WTC11 (cell line): ENCODE measurements around the gene TXNDC15. TPM values are rescaled to one million over a fixed set of nuclear protein-coding genes. Genes with fewer than 3 reads are reported as not detected.

Experiments
- ATAC-seq: fragments of 200-7000 bp; cut with Tn5 transposase; 2 replicates; pipeline ENCODE4 v1.10.0; 2021; ENCODE audit warnings: mild to moderate bottlenecking, moderate library complexity
- CTCF ChIA-PET: fragments of 300-600 bp; sonication (Branson Sonifier 250); formaldehyde crosslinking; loops from one replicate; lab custom pipeline; 2021; ENCODE audit warnings: antibody characterized with exemption; lab: Charles Lee
- POLR2A ChIA-PET: fragments of 350-600 bp; sonication (Branson Sonifier 250); formaldehyde crosslinking; loops from one replicate; lab custom pipeline; 2021; ENCODE audit warnings: antibody characterized with exemption; lab: Charles Lee
- DNase-seq: peaks from one replicate; pipeline ENCODE4 v3.0.0; 2021; ENCODE audit warnings: low spot score
- H3K27ac Mint-ChIP-seq: 2 replicates; pipeline ENCODE4 v1.8.0; 2021; ENCODE audit warnings: mixed read lengths
- H3K27me3 Mint-ChIP-seq: 2 replicates; pipeline ENCODE4 v1.8.0; 2021; ENCODE audit warnings: low read depth, mild to moderate bottlenecking, moderate library complexity, mixed read lengths
- H3K36me3 Mint-ChIP-seq: 2 replicates; pipeline ENCODE4 v1.8.0; 2021; ENCODE audit warnings: mixed read lengths
- H3K4me1 Mint-ChIP-seq: 2 replicates; pipeline ENCODE4 v1.8.0; 2022; ENCODE audit warnings: mixed read lengths
- H3K4me3 Mint-ChIP-seq: 2 replicates; pipeline ENCODE4 v1.8.0; 2021; ENCODE audit warnings: mild to moderate bottlenecking, moderate library complexity, mixed read lengths
- H3K9me3 Mint-ChIP-seq: 2 replicates; pipeline ENCODE4 v1.8.0; 2021; ENCODE audit warnings: mixed read lengths
- CREB1 ChIP-seq: sonication (generic); formaldehyde crosslinking; IDR thresholded peaks from 2 replicates; pipeline ENCODE4 v1.8.0; 2023; ENCODE audit warnings: mild to moderate bottlenecking, missing genetic modification reagents
- FOXP1 ChIP-seq: sonication (generic); formaldehyde crosslinking; IDR thresholded peaks from 2 replicates; pipeline ENCODE4 v1.8.0; 2022; ENCODE audit warnings: missing genetic modification reagents, mild to moderate bottlenecking, moderate library complexity, borderline replicate concordance
- HMGA2 ChIP-seq: fragments of 250-450 bp; sonication (Bioruptor Pico); IDR thresholded peaks from 2 replicates; pipeline ENCODE4 v1.4.0; 2021; ENCODE audit warnings: mild to moderate bottlenecking, moderate library complexity
- KAT7 ChIP-seq: sonication (generic); formaldehyde crosslinking; IDR thresholded peaks from 2 replicates; pipeline ENCODE4 v1.8.1; 2023; ENCODE audit warnings: missing genetic modification reagents, mild to moderate bottlenecking, borderline replicate concordance
- NFE2L1 ChIP-seq: sonication (generic); formaldehyde crosslinking; IDR thresholded peaks from 2 replicates; pipeline ENCODE4 v1.8.1; 2023; ENCODE audit warnings: missing genetic modification reagents
- RELA ChIP-seq: sonication (generic); formaldehyde crosslinking; IDR thresholded peaks from 2 replicates; pipeline ENCODE4 v1.8.1; 2022; ENCODE audit warnings: missing genetic modification reagents, mild to moderate bottlenecking, borderline replicate concordance
- ZNF219 ChIP-seq: sonication (generic); formaldehyde crosslinking; IDR thresholded peaks from 2 replicates; pipeline ENCODE4 v1.8.0; 2023; ENCODE audit warnings: missing genetic modification reagents, mild to moderate bottlenecking, borderline replicate concordance
- ZNF317 ChIP-seq: sonication (generic); formaldehyde crosslinking; IDR thresholded peaks from 2 replicates; pipeline ENCODE4 v1.8.1; 2023; ENCODE audit warnings: low read depth, mild to moderate bottlenecking, moderate library complexity, missing genetic modification reagents, borderline replicate concordance
- ZNF396 ChIP-seq: fragments of 250-450 bp; sonication (Bioruptor Pico); IDR thresholded peaks from 2 replicates; pipeline ENCODE4 v1.8.0; 2021; ENCODE audit warnings: mild to moderate bottlenecking, moderate library complexity, borderline replicate concordance
- ZNF423 ChIP-seq: fragments of 250-450 bp; sonication (Bioruptor Pico); IDR thresholded peaks from 2 replicates; pipeline ENCODE4 v2.1.2; 2022; ENCODE audit warnings: mild to moderate bottlenecking, moderate library complexity
- total RNA-seq: library from RNA; stranded (reverse); gene quantifications from 3 replicates; pipeline ENCODE4 v1.2.3, GENCODE V29; 2021
- TF ChIP-seq, protein P1 (sequence below): sonication (generic); formaldehyde crosslinking; IDR thresholded peaks from 2 replicates; pipeline ENCODE4 v1.8.0; 2022; ENCODE audit warnings: missing genetic modification reagents
- TF ChIP-seq, protein P2 (sequence below): fragments of 250-450 bp; sonication (Bioruptor Pico); IDR thresholded peaks from 2 replicates; pipeline ENCODE4 v1.9.0; 2021; ENCODE audit warnings: mild to moderate bottlenecking, borderline replicate concordance
- TF ChIP-seq, protein P3 (sequence below): sonication (generic); formaldehyde crosslinking; IDR thresholded peaks from 2 replicates; pipeline ENCODE4 v1.8.1; 2022; ENCODE audit warnings: mild to moderate bottlenecking, missing genetic modification reagents, moderate library complexity, borderline replicate concordance
- TF ChIP-seq, protein P4 (sequence below): fragments of 250-450 bp; sonication (Bioruptor Pico); conservative IDR thresholded peaks from 2 replicates; pipeline ENCODE4 v1.9.0; 2021; ENCODE audit warnings: mild to moderate bottlenecking
- TF ChIP-seq, protein P5 (sequence below): sonication (generic); formaldehyde crosslinking; IDR thresholded peaks from 2 replicates; pipeline ENCODE4 v1.8.1; 2023; ENCODE audit warnings: mild to moderate bottlenecking, moderate library complexity, missing genetic modification reagents
- TF ChIP-seq, protein P6 (sequence below): fragments of 250-450 bp; sonication (Bioruptor Pico); IDR thresholded peaks from 2 replicates; pipeline ENCODE4 v1.9.0; 2021; ENCODE audit warnings: mild to moderate bottlenecking
- TF ChIP-seq, protein P7 (sequence below): sonication (generic); formaldehyde crosslinking; IDR thresholded peaks from 2 replicates; pipeline ENCODE4 v1.8.0; 2022; ENCODE audit warnings: mild to moderate bottlenecking, missing genetic modification reagents

Gene TXNDC15
- total RNA-seq, 1 experiment from 2014 or later, result 26.1 TPM

DNA sequence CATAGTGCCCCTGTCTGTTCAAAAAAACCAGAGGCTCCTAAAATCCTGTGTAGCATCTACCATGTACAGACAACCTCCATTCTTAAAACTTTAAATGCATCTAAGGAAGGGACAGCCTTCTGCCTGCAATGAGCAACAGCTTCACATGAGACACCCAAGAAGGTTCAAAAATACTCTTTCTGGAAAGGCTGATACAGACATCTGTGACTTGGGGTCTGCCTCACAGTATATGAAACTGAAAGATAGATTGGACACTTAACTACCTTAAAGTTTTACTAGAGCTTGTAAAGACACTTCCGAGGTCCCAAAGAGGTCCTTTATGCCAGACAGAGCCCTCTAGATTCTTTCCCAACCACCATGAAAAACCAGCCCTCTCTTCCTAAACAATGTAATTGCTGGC is 65.3 kb downstream of the TXNDC15 start (continued):
- TF ChIP-seq FOXP1 (CRISPR knock-in tag) (no peak), CREB1 (CRISPR knock-in tag) (no peak)
- TF ChIP-seq, protein P1, sequence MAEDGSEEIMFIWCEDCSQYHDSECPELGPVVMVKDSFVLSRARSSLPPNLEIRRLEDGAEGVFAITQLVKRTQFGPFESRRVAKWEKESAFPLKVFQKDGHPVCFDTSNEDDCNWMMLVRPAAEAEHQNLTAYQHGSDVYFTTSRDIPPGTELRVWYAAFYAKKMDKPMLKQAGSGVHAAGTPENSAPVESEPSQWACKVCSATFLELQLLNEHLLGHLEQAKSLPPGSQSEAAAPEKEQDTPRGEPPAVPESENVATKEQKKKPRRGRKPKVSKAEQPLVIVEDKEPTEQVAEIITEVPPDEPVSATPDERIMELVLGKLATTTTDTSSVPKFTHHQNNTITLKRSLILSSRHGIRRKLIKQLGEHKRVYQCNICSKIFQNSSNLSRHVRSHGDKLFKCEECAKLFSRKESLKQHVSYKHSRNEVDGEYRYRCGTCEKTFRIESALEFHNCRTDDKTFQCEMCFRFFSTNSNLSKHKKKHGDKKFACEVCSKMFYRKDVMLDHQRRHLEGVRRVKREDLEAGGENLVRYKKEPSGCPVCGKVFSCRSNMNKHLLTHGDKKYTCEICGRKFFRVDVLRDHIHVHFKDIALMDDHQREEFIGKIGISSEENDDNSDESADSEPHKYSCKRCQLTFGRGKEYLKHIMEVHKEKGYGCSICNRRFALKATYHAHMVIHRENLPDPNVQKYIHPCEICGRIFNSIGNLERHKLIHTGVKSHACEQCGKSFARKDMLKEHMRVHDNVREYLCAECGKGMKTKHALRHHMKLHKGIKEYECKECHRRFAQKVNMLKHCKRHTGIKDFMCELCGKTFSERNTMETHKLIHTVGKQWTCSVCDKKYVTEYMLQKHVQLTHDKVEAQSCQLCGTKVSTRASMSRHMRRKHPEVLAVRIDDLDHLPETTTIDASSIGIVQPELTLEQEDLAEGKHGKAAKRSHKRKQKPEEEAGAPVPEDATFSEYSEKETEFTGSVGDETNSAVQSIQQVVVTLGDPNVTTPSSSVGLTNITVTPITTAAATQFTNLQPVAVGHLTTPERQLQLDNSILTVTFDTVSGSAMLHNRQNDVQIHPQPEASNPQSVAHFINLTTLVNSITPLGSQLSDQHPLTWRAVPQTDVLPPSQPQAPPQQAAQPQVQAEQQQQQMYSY (CRISPR knock-in tag), result no peak
- TF ChIP-seq, protein P2, sequence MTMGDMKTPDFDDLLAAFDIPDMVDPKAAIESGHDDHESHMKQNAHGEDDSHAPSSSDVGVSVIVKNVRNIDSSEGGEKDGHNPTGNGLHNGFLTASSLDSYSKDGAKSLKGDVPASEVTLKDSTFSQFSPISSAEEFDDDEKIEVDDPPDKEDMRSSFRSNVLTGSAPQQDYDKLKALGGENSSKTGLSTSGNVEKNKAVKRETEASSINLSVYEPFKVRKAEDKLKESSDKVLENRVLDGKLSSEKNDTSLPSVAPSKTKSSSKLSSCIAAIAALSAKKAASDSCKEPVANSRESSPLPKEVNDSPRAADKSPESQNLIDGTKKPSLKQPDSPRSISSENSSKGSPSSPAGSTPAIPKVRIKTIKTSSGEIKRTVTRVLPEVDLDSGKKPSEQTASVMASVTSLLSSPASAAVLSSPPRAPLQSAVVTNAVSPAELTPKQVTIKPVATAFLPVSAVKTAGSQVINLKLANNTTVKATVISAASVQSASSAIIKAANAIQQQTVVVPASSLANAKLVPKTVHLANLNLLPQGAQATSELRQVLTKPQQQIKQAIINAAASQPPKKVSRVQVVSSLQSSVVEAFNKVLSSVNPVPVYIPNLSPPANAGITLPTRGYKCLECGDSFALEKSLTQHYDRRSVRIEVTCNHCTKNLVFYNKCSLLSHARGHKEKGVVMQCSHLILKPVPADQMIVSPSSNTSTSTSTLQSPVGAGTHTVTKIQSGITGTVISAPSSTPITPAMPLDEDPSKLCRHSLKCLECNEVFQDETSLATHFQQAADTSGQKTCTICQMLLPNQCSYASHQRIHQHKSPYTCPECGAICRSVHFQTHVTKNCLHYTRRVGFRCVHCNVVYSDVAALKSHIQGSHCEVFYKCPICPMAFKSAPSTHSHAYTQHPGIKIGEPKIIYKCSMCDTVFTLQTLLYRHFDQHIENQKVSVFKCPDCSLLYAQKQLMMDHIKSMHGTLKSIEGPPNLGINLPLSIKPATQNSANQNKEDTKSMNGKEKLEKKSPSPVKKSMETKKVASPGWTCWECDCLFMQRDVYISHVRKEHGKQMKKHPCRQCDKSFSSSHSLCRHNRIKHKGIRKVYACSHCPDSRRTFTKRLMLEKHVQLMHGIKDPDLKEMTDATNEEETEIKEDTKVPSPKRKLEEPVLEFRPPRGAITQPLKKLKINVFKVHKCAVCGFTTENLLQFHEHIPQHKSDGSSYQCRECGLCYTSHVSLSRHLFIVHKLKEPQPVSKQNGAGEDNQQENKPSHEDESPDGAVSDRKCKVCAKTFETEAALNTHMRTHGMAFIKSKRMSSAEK, result no peak

DNA sequence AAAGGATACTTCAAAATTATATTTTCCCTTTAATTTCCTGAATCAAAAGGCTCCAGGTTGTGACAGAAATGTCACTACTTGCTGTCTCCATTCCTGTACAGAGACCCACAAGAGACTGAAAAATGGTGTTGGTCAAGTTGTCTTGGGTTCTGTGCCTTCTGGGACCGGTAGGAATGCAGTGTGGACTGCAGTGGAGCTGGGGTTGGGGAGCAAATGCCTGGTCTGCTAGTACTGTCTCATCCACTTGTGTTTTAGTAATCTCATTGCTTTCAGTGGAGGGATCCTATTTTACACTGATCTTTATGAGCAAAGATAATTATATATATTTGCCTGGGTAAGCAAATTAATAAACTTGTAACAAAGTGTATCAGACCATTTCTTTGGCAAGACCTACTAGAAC is 69.4 kb downstream of the TXNDC15 start:
- no peak for ATAC-seq
- CTCF ChIA-PET, result interaction anchor here (1.0 kb wide), 1 partner anchor 27 kb away, joined by 3 read pairs; no protein-coding TSS in a partner anchor
- no peaks in the 10 kb centered on the region for H3K27me3 Mint-ChIP-seq
- TF ChIP-seq RELA (CRISPR knock-in tag) (no peak), ZNF317 (no peak)
- TF ChIP-seq, all 79 proteins: peak for 0
- POLR2A ChIA-PET, result no interaction called here
- H3K36me3 Mint-ChIP-seq, result 0 out of 2 replicates have a peak, but pooled peaks cover 2% of the 10 kb centered on the region
- no peaks in the 10 kb centered on the region for H3K9me3 Mint-ChIP-seq
- no peak for DNase-seq
- no peak overlapping the region for H3K27ac Mint-ChIP-seq
- H3K4me1 Mint-ChIP-seq, result no peaks in the 10 kb centered on the region
- H3K4me3 Mint-ChIP-seq, result no peak overlapping the region

DNA sequence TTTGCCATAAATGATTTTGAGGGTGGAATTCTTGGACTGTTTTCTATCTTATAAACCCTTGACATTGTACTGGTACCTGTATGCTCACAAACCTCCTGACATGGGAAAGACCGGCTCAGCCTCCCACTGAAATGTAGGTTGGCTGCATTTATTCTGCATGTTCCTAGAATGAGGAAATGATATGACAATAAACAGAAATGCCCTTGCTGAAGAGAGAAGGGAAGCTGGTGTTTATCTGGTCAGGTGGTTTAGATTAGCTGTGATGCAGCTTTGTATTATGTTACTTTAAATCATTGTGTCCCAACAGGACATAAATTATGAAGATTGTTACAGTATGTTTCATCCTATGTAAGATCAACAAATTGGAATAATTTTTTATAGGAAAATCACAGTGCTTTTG is 70.5 kb downstream of the TXNDC15 start:
- Mint-ChIP-seq H3K27me3 (no peaks in the 10 kb centered on the region), H3K36me3 (0 out of 2 replicates have a peak, but pooled peaks cover 2% of the 10 kb centered on the region)
- TF ChIP-seq, protein P3, sequence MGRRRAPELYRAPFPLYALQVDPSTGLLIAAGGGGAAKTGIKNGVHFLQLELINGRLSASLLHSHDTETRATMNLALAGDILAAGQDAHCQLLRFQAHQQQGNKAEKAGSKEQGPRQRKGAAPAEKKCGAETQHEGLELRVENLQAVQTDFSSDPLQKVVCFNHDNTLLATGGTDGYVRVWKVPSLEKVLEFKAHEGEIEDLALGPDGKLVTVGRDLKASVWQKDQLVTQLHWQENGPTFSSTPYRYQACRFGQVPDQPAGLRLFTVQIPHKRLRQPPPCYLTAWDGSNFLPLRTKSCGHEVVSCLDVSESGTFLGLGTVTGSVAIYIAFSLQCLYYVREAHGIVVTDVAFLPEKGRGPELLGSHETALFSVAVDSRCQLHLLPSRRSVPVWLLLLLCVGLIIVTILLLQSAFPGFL (CRISPR knock-in tag), result no peak
- TF ChIP-seq NFE2L1 (CRISPR knock-in tag) (no peak), ZNF219 (CRISPR knock-in tag) (no peak), CREB1 (CRISPR knock-in tag) (no peak), ZNF423 (CRISPR knock-in tag) (no peak), HMGA2 (CRISPR knock-in tag) (no peak), KAT7 (CRISPR knock-in tag) (no peak), ZNF396 (CRISPR knock-in tag) (no peak)
- TF ChIP-seq, protein P4, sequence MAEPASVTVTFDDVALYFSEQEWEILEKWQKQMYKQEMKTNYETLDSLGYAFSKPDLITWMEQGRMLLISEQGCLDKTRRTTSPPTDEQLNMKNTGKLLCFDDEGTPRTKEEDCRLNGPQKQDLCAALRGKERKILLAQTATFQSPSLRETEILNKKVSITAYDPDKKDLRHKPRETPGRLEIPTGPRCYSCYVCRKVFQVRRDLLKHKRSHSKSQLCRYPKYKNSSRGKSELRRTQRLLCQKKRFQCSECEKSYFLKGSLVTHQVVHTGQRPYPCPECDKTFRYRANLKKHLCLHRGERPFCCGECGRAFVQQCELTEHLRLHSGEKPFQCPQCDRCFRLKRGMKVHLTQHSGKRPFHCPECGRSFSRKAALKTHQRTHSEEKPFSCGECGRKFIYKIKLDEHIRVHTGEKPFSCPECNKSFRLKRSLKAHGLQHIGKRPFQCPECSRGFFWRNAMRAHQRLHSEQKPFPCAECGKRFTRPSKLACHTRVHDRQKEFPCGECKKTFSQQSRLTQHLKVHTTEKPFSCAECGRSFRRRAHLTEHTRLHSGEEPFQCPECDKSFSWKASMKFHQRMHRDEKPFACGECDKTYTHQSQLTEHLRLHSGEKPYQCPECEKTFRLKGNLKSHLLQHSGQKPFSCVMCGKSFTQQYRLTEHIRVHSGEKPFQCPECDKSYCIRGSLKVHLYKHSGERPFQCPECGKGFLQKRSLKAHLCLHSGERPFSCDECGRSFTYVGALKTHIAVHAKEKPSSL (CRISPR knock-in tag), result no peak
- TF ChIP-seq, protein P5, sequence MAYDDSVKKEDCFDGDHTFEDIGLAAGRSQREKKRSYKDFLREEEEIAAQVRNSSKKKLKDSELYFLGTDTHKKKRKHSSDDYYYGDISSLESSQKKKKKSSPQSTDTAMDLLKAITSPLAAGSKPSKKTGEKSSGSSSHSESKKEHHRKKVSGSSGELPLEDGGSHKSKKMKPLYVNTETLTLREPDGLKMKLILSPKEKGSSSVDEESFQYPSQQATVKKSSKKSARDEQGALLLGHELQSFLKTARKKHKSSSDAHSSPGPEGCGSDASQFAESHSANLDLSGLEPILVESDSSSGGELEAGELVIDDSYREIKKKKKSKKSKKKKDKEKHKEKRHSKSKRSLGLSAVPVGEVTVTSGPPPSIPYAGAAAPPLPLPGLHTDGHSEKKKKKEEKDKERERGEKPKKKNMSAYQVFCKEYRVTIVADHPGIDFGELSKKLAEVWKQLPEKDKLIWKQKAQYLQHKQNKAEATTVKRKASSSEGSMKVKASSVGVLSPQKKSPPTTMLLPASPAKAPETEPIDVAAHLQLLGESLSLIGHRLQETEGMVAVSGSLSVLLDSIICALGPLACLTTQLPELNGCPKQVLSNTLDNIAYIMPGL, result no peak
- TF ChIP-seq, protein P6, sequence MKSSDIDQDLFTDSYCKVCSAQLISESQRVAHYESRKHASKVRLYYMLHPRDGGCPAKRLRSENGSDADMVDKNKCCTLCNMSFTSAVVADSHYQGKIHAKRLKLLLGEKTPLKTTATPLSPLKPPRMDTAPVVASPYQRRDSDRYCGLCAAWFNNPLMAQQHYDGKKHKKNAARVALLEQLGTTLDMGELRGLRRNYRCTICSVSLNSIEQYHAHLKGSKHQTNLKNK (CRISPR knock-in tag), result no peak
- TF ChIP-seq, protein P7, sequence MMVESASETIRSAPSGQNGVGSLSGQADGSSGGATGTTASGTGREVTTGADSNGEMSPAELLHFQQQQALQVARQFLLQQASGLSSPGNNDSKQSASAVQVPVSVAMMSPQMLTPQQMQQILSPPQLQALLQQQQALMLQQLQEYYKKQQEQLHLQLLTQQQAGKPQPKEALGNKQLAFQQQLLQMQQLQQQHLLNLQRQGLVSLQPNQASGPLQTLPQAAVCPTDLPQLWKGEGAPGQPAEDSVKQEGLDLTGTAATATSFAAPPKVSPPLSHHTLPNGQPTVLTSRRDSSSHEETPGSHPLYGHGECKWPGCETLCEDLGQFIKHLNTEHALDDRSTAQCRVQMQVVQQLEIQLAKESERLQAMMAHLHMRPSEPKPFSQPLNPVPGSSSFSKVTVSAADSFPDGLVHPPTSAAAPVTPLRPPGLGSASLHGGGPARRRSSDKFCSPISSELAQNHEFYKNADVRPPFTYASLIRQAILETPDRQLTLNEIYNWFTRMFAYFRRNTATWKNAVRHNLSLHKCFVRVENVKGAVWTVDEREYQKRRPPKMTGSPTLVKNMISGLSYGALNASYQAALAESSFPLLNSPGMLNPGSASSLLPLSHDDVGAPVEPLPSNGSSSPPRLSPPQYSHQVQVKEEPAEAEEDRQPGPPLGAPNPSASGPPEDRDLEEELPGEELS (CRISPR knock-in tag), result no peak

More for the DNA sequence above, 70.5 kb downstream of the TXNDC15 start:
- ChIA-PET POLR2A (no interaction called here), CTCF (interaction anchor here (1.3 kb wide), 1 partner anchor 14 kb away, joined by 3 read pairs; no protein-coding TSS in a partner anchor)
- DNase-seq (no peak), ATAC-seq (no peak)
- H3K4me1 Mint-ChIP-seq, result no peaks in the 10 kb centered on the region
- H3K9me3 Mint-ChIP-seq, result no peaks in the 10 kb centered on the region
- no peak overlapping the region for H3K27ac Mint-ChIP-seq
- no peak overlapping the region for H3K4me3 Mint-ChIP-seq
